OCI-LY3 (cell line): ENCODE results near the gene CD109.

Experiments
- CTCF ChIP-seq: fragments of 200-600, 300-600 bp; sonication (generic); IDR thresholded peaks from 2 replicates; pipeline ENCODE4 v1.5.1; 2014; ENCODE audit warnings: antibody characterized with exemption, low read length, low read depth
- EZH2phosphoT487 ChIP-seq: fragments of 200-600 bp; shearing (Covaris generic); IDR thresholded peaks from 2 replicates; pipeline ENCODE4 v1.6.1; 2018; ENCODE audit warnings: antibody characterized with exemption, mixed run types, low read depth

DNA sequence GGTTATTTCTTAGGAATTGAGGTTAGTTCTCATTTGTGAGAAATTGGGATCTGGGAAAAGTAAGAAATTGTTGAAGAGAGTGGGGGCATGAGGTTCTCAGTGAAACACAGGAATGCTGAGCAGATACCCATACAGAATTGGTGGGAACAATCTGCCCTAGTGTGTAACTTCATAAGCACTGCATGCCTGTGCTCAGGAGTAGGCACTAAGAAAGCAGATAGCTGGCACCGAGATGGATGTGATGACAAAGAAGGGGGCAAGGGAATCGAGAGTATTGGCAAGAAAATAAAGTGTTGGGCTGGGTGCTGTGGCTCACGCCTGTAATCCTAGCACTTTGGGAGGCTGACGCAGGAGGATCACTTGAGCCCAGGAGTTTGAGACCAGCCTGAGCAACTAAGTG is 46.2 kb upstream of the CD109 start:
- TF ChIP-seq CTCF (no peak), EZH2phosphoT487 (no peak)
